ENCODE measurements around the gene COX5A.

DNA sequence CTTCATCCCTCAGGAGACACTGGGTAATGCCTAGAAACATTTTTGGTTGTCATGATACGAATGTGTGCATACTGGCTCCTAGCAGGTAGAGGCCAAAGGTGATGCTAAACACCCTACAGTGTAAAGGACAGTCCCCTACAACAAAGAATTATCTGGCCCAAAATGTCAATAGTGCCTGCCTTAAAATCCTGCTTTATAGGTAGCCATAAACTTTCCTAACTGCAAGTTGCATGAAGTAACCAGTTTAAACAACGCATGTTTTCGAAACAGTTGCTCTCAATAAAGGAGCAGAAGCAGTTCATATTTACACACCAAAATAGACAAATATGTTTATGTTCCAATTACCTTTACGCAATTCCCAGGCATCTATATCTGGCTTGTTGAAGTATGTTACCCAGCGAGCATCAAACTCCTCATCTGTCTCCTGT lies 9.1 kb downstream of the COX5A start:
- TF ChIP-seq, protein P1, sequence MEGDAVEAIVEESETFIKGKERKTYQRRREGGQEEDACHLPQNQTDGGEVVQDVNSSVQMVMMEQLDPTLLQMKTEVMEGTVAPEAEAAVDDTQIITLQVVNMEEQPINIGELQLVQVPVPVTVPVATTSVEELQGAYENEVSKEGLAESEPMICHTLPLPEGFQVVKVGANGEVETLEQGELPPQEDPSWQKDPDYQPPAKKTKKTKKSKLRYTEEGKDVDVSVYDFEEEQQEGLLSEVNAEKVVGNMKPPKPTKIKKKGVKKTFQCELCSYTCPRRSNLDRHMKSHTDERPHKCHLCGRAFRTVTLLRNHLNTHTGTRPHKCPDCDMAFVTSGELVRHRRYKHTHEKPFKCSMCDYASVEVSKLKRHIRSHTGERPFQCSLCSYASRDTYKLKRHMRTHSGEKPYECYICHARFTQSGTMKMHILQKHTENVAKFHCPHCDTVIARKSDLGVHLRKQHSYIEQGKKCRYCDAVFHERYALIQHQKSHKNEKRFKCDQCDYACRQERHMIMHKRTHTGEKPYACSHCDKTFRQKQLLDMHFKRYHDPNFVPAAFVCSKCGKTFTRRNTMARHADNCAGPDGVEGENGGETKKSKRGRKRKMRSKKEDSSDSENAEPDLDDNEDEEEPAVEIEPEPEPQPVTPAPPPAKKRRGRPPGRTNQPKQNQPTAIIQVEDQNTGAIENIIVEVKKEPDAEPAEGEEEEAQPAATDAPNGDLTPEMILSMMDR (conservative IDR thresholded peaks at IDR 0.05 in 1 of 2, IDR thresholded peaks at IDR 0.05 in 1 of 2; ENCODE audit: low read depth in 1 of 2, low read length in 2 of 2), result no peak
- no peak for TF ChIP-seq EZH2 (IDR thresholded peaks at IDR 0.05; ENCODE audit: low read length, missing control alignments)

All from fibroblast of lung (primary cell).